Stimulated activated CD8-positive, alpha-beta memory T cell treated with anti-CD3 and anti-CD28 coated beads, Interleukin-12 subunit alpha, Interleukin-12 subunit beta, amount 100 ng/mL, for 1 hour (primary cell): Measurements from ENCODE around the gene FNDC10.

Experiments
- DNase-seq: peaks from one replicate; pipeline ENCODE4 v3.0.0-alpha.2; 2020; ENCODE audit warnings: low read depth

Gene FNDC10

DNA sequence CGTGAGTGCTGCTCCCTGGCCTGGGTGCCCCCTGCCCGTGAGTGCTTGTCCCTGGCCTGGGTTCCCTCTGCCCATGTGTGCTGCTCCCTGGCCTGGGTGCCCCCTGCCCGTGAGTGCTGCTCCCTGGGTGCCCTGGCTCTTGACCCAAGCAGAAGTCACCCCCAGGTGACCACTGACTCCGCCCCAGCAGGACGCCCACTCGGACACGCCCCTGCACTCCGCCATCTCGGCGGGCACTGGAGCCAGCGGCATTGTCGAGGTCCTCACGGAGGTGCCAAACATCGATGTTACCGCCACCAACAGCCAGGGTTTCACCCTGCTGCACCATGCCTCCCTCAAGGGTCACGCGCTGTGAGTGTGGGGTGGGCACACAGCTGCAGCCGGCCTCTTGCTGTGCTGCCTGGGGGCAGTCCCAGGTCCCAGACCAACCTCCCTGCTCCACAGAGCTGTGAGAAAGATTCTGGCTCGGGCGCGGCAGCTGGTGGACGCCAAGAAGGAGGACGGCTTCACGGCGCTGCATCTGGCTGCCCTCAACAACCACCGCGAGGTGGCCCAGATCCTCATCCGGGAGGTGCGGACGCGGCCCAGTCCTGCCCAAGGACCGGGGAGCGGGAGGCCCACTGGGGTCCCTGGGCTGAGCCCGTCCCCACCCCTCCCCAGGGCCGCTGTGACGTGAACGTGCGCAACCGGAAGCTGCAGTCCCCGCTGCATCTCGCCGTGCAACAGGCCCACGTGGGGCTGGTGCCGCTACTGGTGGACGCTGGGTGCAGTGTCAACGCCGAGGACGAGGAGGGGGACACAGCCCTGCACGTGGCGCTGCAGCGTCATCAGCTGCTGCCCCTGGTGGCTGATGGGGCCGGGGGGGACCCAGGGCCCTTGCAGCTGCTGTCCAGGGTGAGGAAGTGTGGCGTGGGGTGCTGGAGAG is 28.2 kb upstream of the FNDC10 start:
- DNase-seq: no peak

DNA sequence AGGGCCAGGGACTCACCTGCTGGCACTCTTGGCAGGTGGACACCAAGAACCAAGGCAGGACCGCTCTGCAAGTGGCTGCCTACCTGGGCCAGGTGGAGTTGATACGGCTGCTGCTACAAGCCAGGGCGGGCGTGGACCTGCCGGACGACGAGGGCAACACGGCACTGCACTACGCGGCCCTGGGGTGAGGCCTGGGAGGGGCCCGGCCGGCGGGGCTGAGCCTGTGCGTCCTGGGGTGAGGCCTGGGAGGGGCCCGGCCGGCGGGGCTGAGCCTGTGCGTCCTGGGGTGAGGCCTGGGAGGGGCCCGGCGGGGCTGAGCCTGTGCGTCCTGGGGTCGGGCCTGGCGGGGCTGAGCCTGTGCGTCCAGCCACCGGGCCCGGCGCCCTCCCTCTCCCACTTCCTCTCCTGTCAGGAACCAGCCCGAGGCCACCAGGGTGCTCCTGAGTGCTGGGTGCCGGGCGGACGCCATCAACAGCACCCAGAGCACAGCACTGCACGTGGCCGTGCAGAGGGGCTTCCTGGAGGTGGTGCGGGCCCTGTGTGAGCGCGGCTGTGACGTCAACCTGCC is 27.4 kb upstream of the FNDC10 start:
- no peak for DNase-seq

DNA sequence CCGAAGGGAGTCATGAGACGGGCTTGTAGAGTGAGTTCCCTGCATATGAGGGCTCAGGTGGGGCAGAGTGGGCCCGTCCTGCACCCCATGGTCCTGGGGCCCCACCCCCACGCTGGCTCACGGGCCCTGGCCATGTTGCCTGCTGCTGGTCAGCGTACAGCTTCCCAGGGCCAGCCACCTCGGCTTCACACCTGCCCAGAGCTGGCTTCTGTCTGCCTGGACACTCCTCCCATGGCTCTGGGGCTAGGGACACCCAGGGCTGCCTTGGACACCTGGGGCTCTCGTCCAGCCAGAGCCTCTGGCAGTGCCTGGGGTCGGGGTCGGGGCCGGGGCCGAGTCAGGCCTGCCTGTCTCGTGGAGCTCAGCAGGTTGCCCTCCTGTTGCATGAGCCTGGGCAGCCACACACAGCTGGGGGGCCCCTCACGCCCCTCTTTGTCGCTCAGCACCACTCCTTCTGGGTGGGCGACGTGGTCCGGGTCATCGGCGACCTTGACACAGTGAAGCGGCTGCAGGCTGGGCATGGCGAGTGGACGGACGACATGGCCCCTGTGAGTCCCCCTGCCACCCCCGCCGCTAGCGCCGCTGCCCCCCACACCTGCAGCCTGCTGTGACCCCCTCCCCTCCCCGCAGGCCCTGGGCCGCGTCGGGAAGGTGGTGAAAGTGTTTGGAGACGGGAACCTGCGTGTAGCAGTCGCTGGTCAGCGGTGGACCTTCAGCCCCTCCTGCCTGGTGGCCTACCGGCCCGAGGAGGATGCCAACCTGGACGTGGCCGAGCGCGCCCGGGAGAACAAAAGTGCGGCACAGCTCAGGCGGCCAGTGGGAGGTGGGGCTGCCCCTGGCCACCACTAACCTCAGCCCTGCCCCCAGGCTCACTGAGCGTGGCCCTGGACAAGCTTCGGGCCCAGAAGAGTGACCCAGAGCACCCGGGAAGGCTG is 26.5 kb upstream of the FNDC10 start:
- no peak for DNase-seq

DNA sequence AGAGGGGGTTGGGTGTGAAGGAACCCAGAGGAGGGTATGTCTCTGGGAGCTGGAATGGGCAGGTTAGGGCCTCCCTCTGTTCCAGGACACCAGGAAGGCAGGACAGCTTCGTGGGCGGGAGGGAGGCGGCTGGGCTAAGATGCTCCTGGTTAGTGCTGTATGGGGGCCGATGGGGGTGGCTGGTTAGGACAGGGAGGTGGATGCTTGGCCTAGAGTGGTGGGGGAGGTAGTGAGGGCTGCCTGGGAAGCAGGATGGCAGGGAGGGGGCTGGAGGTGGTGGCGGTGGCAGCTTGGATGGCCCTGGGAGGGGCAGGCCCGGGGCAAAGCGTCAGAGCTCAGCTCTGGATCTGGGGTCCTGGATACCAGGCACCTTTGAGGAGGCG is 25.9 kb upstream of the FNDC10 start:
- DNase-seq: no peak

DNA sequence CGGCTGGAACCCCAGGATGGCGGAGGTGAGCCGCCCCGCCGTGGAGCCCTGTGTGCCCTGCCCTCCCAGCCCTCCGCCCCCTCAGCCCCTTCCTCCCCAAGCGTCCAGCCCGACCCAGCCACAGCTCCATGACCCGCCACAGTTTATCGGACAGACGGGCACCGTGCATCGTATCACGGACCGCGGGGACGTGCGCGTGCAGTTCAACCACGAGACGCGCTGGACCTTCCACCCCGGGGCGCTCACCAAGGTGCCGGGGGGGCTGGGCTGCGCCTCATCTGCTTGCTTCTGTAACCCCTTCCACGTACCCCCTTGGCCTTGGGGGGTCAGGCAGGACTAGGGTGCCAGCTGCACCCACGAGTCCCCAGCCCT is 25.5 kb upstream of the FNDC10 start:
- DNase-seq: no peak

DNA sequence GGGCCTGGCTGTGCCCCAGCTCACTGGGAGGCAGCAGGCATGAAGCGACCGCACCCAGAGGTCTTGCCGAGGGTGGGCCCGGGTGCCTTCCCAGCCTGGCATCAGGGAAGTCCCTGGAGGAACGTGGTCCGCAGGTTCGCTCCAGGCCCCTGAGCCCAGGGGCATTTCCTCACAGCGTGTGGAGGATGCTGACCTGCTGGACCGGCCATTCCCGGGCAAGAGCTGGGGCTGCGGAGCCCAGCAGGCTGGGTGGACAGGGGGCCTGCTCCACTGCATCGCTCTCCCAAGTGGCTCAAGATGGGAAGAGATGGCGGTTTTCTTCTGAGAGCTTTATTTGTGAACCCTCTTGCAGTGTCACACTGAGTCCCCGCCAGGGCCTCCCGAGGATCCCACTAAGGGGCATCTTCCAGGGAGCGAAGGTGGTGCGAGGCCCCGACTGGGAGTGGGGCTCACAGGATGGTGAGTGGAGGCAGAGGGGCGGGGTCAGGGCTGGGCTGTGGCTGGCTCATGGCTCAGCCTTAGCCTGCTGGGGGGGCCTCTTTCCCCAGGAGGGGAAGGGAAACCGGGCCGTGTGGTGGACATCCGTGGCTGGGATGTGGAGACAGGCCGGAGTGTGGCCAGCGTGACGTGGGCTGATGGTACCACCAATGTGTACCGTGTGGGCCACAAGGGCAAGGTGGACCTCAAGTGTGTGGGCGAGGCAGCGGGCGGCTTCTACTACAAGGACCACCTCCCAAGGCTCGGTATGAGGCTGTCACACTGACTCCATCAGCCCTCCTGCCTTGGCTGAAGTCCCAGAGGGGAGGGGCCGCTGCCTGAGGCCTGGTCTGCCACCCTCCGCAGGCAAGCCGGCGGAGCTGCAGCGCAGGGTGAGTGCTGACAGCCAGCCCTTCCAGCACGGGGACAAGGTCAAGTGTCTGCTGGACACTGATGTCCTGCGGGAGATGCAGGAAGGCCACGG is 24.8 kb upstream of the FNDC10 start:
- no peak for DNase-seq

DNA sequence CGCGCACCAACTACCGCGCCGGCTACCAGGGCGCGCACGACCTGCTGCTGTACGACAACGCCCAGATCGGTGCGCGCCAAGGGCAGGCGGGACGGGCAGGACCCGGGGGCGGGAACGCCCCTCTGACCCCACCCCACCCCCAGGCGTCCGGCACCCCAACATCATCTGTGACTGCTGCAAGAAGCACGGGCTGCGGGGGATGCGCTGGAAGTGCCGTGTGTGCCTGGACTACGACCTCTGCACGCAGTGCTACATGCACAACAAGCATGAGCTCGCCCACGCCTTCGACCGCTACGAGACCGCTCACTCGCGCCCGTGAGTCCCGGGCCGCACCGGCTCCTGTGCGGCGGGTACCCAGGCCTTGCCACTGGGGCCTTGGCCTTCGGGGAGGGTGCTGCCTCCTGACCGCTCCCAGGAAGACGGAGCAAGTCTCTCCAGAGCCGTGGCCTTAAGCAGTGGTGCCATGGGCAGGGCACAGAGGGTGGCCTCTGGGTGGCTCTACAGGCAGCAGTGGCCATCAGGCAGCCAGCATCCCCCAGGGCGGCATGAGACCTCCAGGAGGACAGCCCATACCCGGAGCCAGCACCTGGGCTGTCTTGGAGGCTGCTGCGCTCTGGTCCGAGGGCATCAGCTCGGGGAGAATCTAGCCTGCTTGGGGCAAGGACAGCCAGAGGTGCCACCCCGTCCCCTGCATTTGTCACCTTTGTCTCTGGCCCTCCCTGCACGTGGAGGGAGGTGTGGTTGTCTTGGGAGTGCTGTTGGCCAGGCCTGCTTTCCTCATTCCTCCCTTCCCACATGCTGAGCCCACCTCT is 23.9 kb upstream of the FNDC10 start:
- DNase-seq: no peak

DNA sequence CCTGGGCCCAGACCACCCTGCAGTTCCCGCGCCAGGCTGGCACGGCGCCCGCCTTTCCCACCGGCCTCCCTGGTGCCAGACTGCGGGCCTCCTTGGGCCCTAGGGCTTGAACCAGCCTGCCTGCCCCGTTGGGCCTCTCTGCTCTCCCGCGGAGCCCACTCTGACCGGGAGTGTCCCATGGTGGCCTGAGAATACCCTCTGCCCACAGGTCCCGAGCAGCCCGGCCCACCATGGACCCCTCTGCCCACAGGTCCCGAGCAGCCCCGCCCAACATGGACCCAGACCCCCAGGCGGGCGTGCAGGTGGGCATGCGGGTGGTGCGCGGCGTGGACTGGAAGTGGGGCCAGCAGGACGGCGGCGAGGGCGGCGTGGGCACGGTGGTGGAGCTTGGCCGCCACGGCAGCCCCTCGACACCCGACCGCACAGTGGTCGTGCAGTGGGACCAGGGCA is 23.3 kb upstream of the FNDC10 start:
- DNase-seq: no peak

DNA sequence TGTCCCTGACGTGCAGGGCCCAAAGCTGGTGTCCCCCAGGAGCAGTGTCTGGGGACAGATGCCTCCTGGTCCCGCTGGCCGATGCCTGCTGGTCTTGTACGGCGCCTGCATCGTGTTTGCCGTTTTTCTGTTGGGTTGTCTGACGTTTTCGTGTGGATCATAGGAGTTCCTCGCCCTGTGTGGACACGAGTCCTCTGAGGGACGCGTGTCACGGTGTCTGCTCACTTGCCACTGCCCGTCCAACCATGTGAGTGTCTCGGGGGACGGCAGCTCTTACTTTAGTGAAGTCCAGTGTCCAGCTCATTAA is 22.8 kb upstream of the FNDC10 start:
- no peak for DNase-seq

DNA sequence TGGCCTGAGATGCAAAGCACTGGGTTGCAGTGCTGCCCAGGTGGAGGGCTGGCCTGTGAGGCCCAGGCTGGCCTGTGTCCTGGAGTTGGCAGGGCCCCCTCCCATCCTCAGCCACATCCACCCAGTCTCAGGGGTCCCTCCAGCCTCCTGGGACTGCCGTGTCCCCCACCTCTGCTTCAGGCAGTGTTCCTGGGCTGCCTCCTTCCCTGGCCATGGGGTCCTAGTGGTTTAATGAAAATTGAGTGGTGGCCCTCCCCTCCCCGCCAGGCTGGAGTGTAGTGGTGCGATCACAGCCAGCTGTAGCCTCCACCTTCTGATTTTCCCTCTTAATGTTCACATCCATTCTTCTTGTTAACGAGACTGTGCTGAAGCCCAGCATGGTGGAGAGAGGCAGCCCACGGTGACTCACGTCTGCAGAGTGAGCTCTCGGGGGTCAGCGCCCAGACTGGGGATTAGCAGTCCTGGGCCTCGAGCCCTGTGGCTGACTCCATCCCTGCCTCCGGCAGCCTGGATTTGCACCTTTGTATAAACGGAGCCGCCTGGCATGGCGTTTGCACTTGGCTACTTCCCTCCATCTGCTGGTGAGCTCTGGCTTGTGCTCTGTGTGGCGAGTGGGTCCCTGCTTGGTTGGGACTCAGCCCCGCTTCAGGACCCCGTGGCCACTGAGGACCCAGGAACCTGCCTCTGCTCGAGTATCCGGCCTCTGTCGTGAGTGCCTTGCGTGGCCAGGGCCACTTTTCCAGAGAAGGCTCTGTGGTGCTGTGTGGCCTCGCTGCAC is 22.3 kb upstream of the FNDC10 start:
- no peak for DNase-seq

DNA sequence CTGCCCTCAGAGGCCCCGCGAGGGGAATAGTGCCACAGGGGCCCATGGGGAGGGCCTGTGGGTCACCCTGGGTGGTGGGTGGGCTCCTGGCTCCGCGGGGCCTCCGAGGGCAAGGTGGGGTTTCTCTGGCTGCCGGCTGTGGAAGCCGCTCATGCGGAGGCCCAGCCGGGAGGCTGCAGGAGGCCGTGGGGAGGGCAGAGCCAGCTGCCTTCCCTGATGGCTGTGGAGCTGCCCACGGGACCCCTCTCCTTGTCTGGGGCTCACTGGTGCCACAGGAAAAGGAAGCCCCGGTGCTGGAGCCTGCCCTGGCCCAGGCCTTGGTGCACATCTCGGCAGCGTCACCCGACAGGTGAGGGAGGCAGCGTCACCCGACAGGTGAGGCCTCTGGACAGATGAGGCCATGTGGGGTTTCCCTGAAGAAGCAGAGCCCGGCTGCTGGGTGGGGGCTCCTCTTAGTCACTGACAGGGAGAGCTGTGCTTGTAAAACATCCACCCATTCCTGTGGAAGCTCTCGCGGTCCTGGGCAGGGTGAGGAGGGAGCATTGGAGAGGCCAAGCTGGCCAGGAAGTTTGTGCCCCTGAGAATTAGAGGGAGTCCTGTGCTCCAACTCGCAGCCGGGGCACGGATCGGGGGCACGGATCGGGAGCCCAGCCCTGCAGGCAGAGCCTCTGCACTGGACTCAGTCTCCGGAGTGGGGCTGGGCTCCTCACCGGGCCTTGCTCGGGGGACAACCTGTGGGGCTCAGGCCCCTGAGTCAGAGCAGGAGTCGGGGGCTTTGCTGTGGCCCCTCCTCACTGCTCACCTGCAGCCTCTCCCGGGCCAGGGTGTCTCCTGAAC is 21.5 kb upstream of the FNDC10 start:
- no peak for DNase-seq

DNA sequence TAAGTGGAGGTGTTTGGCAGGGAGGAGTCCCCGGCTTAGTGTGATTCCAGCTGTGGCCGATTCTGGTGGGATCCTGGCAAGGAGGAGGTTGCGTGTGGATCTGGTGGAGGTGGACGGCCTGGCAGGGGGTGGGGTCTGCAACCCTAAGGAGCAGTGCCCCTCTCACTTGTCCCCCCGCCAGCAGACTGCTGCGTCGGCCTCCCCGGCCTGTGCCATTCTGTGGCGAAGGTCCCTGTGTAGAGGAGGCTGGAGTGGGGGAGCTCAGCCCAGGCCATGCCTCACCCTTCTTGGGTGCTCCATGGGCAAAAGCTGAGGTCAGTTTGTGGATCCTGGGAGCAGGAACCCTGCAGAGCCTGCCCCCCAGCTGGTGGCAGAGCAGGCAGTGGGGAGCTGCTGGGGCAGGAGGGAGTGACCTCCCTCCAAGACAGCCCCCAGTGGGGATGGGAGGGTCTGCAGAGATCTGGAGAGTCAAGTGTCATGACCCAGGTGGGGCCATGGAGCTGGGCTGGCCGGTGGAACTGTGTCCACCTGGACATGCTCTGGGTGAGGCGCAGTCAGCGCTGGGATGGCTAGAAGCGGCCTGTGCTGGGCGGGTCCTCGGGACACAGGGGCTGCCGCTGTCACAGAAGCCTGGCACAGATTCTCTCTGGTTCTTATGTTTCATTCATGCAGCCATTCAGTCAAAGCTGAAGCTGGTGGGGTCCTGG is 20.7 kb upstream of the FNDC10 start:
- DNase-seq: no peak

DNA sequence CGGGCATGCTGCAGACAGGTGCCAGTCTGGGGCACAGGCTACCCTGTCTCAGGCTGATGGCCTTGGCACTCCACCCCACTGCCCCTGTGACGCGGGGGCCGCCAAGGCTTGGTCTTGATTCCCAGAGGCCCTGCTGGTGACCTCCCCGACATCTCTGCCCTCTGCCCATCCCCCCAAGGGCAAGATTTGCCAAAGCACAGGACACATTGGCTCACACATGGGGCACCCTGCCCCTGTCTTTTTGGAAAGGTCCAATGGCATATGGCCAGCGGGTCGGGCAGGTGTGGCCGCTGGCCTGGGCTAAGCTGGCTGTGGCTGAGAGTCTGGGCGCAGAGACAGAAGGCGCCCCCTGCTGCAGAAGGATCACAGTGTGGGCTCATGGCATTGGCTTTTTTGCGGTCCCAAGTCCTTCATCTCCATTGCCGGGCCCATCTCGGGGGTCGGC is 20.0 kb upstream of the FNDC10 start:
- no peak for DNase-seq

DNA sequence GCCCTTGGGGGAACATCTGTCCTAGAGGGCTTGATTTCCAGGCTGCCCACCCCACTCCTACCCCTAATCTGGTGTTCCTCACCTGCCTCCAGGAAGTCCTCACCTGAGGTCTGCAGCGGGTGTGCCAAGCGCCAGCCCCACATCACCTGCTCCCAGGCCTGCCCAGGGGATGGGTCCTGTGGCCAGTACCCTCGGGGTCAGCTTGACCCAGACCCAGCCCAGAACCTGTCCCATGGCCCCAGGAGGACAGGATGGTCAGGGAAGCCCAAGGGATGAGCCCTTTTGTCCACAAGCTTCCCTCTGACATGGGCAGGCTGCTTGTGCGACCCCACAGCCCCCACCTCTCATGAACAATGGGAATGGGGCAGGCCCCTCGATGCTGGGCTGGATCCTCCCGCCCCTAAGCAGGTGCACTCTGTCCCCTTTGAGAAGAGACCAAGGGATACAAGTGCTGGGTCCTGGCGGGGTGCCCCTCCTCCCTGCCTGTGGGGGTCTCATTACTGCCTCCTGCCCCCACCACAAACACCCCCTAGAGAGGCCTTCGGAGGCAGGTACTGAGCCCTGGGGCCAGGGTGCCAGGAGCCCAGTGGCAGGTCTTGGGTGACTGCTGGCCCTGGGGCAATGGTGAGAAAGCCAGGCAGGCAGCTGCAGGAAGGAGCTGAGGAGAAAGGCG is 18.6 kb upstream of the FNDC10 start:
- no peak for DNase-seq

DNA sequence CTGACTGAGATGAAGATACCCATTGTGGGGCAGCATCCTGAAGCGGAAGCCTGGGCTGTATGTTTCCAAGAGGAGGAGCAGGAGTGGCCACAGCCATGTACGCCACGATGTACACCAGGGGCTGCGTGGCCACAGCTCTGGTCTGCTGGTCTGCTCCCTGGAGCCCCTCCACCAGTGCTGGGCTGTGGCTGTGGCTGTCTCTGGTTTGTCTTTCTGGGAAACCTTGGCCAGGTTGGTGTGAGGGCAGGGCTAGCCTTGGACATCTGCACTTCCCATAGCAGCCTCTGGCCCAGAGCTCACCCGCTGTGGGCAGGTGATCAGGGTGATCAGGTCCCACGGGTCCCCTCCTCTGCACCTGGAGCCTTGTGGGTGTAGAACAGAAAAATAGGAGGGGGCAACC is 18.0 kb upstream of the FNDC10 start:
- no peak for DNase-seq

DNA sequence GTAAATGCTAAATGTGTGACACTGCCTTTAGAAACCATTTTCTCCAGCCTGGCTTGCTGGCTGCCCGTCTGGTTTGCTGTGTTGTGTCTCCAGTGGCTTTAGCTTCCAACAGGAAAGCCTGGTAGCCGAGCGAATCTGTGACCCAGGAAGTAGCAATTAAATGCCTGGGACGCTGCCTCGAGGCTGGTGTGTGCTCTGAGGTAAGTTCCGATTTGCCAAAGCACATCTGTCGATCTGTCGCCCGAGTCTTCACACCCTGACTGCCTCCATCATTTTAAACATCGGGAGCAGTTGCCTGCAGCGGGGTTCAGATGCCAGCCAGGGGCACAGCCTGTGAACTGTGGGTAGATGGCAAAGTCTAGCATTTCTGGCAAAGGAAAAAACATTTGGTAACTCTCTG is 17.6 kb upstream of the FNDC10 start:
- DNase-seq: no peak

DNA sequence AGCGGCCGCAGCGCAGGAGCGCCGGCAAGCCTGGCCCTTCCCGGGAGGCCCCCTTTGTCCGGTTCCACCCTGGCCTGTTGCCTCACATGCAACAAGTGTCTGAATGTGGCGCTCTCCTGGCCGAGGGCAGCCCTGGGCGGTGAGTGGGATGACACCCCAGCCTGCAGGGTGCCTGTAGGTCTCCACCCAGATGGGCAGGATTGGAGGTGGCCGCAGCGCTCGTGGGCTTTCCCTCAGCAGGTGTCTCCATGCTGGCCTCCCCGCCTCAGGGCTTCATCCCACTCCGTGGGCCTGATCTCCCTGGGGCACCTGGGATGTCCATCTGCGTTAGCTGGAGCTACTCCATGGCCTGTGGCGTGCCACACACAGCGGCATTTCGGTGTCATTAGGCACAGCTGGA is 16.9 kb upstream of the FNDC10 start:
- DNase-seq: no peak
